HEK293 (cell line): Measurements from ENCODE around the gene SLIT1.

ENCODE experiments used
- CTCF ChIP-seq: fragments of 450-650 bp; formaldehyde crosslinking; IDR thresholded peaks from 2 replicates; pipeline ENCODE4 v1.5.1; 2016; ENCODE audit warnings: missing biosample characterization, missing genetic modification characterization
- GLI4 ChIP-seq: fragments of 450-650 bp; formaldehyde crosslinking; IDR thresholded peaks from 2 replicates; pipeline ENCODE4 v1.5.1; 2016; ENCODE audit warnings: missing biosample characterization, missing genetic modification characterization
- GLIS2 ChIP-seq: fragments of 450-650 bp; formaldehyde crosslinking; IDR thresholded peaks from 2 replicates; pipeline ENCODE4 v1.5.1; 2016; ENCODE audit warnings: missing biosample characterization, missing genetic modification characterization
- MYNN ChIP-seq: fragments of 450-650 bp; formaldehyde crosslinking; IDR thresholded peaks from 2 replicates; pipeline ENCODE4 v1.5.1; 2016; ENCODE audit warnings: missing biosample characterization, missing genetic modification characterization, borderline replicate concordance
- ZBTB26 ChIP-seq: fragments of 450-650 bp; formaldehyde crosslinking; optimal IDR thresholded peaks from 2 replicates; pipeline ENCODE3; 2016; ENCODE audit warnings: missing biosample characterization, mild to moderate bottlenecking, missing genetic modification characterization
- ZBTB6 ChIP-seq: fragments of 450-650 bp; formaldehyde crosslinking; IDR thresholded peaks from 2 replicates; pipeline ENCODE4 v1.5.1; 2017; ENCODE audit warnings: missing biosample characterization, missing genetic modification characterization
- ZNF214 ChIP-seq: fragments of 450-650 bp; formaldehyde crosslinking; IDR thresholded peaks from 2 replicates; pipeline ENCODE4 v1.5.1; 2017; ENCODE audit warnings: missing biosample characterization, mild to moderate bottlenecking, missing genetic modification characterization, borderline replicate concordance
- ZNF335 ChIP-seq: fragments of 450-650 bp; formaldehyde crosslinking; conservative IDR thresholded peaks from 2 replicates; pipeline ENCODE4 v1.5.1; 2016; ENCODE audit warnings: missing biosample characterization, missing genetic modification characterization
- ZNF473 ChIP-seq: fragments of 450-650 bp; formaldehyde crosslinking; IDR thresholded peaks from 2 replicates; pipeline ENCODE4 v1.5.1; 2017; ENCODE audit warnings: missing biosample characterization, missing genetic modification characterization
- ZNF571 ChIP-seq: fragments of 450-650 bp; formaldehyde crosslinking; IDR thresholded peaks from 2 replicates; pipeline ENCODE4 v1.5.0; 2017; ENCODE audit warnings: missing biosample characterization, missing genetic modification characterization
- ZNF664 ChIP-seq: fragments of 450-650 bp; formaldehyde crosslinking; IDR thresholded peaks from 2 replicates; pipeline ENCODE4 v1.5.1; 2016; ENCODE audit warnings: missing biosample characterization, missing genetic modification characterization
- ZSCAN5A ChIP-seq: fragments of 450-650 bp; formaldehyde crosslinking; IDR thresholded peaks from 2 replicates; pipeline ENCODE4 v1.5.1; 2016; ENCODE audit warnings: missing biosample characterization, missing genetic modification characterization

GRCh38 chr10:97101166-97101940 is 84.4 kb downstream of the SLIT1 start:
- TF ChIP-seq ZNF571 (tag by site-specific recombination) (no peak), CTCF (tag by site-specific recombination) (no peak), ZNF664 (no peak), ZNF335 (tag by site-specific recombination) (no peak), MYNN (tag by site-specific recombination) (no peak), ZNF214 (tag by site-specific recombination) (no peak), GLI4 (tag by site-specific recombination) (no peak), ZSCAN5A (tag by site-specific recombination) (no peak), ZNF473 (no peak), ZBTB26 (tag by site-specific recombination) (no peak), GLIS2 (tag by site-specific recombination) (no peak), ZBTB6 (no peak)
